Measurements from ENCODE around the gene HGFAC. TPM values are rescaled to one million over a fixed set of nuclear protein-coding genes. Genes with fewer than 3 reads are reported as not detected.

HGFAC gene
- total RNA-seq, 1 experiment from 2014 or later = not detected

- no peak for DNase-seq (ENCODE audit: low read depth)
Measured at GRCh38 chr4:3485011-3485791, 43.4 kb downstream of the HGFAC start.

DNA sequence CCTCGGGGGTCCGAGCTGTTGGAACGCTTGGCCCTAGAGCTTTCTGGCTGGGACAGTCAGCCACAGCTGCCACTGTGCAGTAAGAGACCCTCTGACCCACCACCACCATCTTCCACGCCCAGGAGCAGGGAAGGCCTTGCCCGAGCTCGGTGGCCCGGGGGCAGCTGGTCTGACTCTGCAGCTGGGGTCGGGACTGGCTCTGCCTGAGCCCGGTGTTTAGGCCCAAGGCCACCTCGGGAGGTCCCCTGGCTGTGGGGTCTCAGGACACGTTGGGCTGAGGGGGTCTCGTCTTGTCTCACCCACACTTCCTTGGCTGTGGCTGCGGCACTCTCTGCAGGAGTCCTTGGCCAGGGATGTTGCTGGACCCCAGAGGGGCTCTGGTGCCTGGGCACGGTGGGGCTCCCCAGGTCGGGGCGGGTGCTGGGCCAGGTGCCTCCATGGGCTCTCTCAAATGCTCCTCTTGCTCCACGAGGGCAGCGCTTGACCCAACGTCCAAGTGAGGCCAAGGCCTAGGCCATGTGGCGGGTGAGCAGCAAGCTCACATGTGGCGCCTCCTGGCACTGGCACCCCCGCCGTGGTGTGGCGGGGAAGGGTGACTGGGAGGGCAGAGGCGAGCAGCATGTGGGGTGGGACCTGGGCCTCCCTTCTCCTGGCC lies 44.2 kb downstream of the HGFAC start:
- DNase-seq (ENCODE audit: low read depth) = no peak

DNA sequence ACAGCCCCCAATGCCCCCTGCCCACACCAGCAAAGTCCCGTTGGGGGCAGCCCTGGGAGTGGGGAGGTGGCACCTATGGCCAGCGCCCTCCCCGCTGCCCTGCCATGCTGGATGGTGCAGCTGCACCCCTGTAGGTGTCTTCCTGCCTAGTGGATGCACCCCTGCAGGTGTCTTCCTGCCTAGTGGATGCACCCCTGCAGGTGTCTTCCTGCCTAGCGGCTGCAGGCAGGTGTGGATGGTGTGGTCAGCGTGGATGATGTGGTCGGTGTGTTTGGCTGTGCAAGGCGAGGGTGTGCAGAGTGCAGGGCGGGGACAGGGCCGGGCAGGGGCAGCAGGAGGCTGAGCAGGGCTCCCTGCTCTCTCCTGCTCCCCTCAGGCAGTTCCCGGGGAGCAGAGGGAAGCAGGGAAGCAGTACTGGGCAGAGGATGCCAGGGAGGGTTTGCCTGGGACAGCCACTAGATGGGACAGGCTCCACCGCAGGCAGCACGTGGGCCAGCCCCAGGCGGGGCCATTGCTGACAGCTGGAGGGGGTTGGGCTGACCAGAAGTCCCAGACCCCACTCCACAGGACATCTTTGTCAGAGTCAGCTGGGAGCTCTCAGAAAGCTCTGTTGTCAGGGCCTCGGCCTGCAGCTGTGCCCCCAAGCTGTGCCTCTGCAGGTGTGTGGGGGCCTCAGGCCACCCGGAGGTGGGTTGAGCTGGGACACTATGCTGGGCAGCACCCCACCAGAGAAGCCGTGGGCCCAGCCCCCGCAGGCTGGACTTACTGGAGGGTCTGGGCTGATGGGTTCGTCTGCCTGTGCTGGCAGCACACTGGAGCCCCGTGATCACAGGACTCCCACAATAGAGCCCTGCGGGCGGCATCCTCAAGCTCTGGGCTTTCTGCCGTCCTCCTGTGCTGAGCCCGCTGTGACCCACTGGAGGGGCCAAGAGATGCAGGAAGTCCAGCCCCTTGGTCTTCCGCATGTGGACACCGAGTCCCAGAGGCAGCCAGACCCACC lies 45.1 kb downstream of the HGFAC start:
- DNase-seq (ENCODE audit: low read depth) = no peak

DNA sequence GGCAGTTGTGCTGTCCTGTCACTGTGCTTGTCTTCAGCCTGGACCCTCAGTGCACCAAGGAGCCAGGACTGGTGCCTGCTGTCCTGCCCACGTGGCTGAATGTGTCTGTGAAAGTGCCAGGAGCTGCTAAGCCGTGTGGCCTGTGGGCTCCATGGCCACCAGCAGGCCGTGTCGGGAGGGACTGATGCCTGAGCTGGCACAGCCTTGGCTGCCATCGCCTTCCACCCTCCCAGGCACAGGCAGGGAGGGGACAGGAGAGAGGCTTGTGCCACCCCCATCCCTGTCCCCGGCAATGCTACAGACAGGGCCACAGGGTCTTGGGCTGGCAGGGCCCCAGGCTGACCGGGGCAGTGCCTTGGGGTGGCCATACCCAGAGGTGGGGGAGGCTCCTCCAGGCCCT lies 46.1 kb downstream of the HGFAC start:
- no peak for DNase-seq (ENCODE audit: low read depth)

GRCh38 chr4:3488820-3489219 lies 47.1 kb downstream of the HGFAC start:
- no peak for DNase-seq (ENCODE audit: low read depth)

- DNase-seq (ENCODE audit: low read depth) = peak; percentile 25
Measured at GRCh38 chr4:3489451-3489962, 47.7 kb downstream of the HGFAC start.

- peak; percentile 43 for DNase-seq (ENCODE audit: low read depth)
Measured at GRCh38 chr4:3491681-3492405, 50.1 kb downstream of the HGFAC start.

DNA sequence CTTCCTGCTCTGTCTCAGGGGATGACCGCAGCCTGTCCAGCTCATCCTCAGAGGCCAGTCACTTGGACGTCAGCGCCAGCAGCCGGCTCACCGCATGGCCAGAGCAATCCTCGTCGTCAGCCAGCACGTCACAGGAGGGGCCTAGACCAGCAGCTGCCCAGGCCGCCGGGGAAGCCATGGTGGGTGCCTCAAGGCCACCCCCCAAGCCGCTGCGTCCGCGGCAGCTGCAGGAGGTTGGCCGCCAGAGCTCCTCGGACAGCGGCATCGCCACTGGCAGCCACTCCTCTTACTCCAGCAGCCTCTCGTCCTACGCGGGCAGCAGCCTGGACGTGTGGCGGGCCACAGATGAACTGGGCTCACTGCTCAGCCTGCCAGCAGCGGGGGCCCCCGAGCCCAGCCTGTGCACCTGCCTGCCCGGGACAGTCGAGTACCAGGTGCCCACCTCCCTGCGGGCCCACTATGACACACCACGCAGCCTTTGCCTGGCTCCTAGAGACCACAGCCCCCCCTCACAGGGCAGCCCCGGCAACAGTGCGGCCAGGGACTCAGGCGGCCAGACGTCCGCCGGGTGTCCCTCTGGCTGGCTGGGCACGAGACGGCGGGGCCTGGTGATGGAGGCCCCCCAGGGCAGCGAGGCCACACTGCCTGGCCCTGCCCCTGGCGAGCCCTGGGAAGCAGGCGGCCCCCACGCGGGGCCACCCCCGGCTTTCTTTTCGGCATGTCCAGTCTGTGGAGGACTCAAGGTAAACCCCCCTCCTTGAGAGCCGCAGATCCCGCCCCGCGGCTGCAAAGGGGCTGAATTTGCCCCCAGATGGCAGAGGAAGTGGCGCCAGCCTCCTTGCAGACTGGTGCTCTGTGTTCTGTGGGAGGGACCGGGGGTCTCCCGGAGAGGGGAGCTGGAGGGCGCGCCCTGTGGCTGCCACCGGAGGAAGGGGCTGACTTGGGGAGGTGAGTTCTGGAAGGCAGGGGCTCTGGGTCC lies 51.3 kb downstream of the HGFAC start:
- DNase-seq (ENCODE audit: low read depth) = no peak

GRCh38 chr4:3493720-3494461 lies 52.1 kb downstream of the HGFAC start:
- no peak for DNase-seq (ENCODE audit: low read depth)

GRCh38 chr4:3494462-3494871 lies 52.7 kb downstream of the HGFAC start:
- DNase-seq (ENCODE audit: low read depth) = no peak

DNA sequence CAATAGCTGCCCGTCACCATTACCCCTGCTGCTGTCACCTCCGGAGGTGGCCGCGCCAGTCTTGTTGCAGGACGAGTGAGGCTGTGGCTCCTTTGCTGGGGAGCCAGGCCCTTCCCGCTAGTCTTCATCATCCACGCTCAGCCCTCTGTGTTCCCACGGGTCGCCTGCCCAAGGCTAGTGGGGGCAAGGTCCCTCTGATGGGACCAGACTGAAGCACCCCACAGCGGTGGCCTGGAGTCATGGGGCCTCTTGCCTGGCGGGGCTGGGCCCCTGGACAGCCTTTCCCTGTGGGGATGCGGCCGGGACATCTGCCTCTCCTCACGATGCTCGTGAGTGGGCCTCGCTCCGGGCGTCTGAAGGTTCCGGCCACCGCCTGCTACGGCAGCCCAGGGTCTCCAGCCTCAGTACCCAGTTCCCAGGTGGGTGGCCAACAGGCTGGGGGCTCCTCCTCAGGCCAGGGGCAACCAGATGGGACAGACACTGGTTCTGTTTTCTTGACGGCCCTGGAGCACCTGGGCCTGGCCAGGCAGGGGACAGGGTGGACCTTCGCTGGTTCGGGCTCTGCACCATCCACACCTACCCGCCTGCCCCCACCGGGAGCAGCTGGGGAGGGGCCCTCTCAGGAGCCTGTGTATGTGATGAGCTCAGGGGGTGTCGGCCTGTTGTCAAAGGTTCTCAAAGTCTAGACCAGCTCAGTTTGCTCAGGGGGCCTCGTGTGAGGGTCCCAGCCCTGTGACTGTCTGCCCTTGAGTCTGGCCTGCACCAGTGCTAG lies 53.6 kb downstream of the HGFAC start:
- DNase-seq (ENCODE audit: low read depth) = no peak

GRCh38 chr4:3496021-3496420 lies 54.3 kb downstream of the HGFAC start:
- DNase-seq (ENCODE audit: low read depth) = no peak

- DNase-seq (ENCODE audit: low read depth) = no peak
Measured at GRCh38 chr4:3497095-3497494, 55.3 kb downstream of the HGFAC start.

- DNase-seq (ENCODE audit: low read depth) = no peak
Measured at GRCh38 chr4:3497523-3498389, 56.0 kb downstream of the HGFAC start.

DNA sequence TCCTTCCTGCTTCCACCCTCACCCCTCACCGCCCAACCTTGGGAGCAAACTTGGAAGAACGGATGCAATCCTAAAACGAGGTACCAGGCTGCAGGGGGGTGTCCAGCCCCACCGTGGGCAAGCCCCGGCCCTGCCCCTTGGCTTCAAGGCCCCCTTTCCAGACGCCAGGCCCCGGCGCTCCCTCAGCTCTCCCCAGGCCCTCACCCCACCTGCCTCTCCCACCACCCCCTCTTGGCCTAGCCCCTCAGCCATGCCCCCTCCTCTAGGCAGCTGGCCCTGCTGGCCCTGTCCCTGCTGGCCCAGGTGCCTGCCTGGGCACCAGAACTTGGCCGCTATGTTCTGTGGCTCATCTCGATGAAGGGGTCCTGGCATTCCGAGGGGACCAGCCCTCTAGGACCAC lies 56.6 kb downstream of the HGFAC start:
- no peak for DNase-seq (ENCODE audit: low read depth)

Measured in HT1080 (cell line).